Ammon's horn (tissue), 1 donor: ENCODE results near the gene IL16.

Experiments
- DNase-seq: peaks from one replicate; pipeline ENCODE4 v3.0.0-alpha.2; 2016; ENCODE audit warnings: low spot score

Gene IL16

DNA sequence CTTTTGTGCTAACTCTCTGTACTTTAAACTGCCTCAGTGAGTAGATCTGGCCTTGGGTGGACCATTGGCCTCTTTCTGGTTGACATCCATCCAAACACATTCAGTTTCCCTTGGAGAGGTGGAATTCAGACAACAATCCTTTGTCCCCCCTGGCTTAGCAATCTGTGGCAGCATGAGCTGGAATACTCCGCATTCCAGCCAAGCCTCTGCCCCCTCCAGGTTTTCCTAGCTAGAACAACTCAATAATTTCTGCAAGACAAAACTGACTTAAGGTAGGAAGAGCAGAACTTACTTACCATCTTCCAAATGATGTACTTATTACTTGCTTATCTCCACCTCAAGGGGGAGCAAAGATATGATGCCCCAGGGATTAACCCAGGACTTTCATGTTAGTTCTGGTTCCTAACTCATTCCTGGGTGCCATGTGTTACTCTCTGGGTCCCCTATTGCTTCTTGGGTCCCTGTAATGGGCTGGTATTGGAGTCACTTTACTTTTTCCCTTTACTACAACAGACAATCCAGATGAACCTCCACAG, 21.8 kb upstream of the IL16 start:
- DNase-seq: no peak

DNA sequence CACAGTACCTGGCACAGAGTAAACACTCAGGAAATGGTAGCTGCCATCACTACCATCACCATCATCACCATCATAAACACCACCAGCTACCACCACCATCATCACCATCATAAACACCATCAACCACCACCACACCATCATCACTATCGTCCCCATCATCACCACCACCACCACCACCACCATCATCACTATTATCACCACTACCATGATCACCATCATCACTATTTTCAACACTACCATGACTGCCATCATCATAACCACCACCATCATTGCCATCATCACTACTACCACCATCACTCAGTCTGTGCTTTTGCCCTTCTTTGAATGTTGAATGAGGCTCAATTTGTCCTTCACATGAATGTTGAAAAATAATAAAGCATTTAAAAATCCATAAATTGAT, 21.2 kb upstream of the IL16 start:
- DNase-seq: no peak

- no peak for DNase-seq
Measured at GRCh38 chr15:81176291-81176893, 20.3 kb upstream of the IL16 start.

GRCh38 chr15:81178365-81178764, 18.3 kb upstream of the IL16 start:
- DNase-seq: no peak

DNA sequence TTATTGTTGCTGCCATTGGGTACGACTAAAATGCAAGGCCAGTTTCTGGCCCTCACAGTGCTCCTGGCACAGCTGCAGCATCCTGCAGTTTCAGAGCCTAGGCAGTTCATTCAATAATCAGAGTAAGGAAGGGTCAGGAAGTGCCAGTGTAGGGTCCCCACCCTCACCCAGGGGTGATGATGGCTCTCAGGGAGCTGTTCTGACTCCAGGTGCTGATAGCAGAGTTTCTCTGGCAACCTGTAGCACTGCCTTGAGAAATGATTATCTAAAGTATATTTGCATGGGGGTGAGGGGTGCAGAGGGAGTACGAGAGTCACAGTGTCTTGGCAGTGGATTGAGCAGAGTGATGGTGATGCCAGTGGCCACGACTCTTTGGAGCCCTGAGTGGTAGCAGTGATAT, 15.5 kb upstream of the IL16 start:
- DNase-seq: no peak

DNA sequence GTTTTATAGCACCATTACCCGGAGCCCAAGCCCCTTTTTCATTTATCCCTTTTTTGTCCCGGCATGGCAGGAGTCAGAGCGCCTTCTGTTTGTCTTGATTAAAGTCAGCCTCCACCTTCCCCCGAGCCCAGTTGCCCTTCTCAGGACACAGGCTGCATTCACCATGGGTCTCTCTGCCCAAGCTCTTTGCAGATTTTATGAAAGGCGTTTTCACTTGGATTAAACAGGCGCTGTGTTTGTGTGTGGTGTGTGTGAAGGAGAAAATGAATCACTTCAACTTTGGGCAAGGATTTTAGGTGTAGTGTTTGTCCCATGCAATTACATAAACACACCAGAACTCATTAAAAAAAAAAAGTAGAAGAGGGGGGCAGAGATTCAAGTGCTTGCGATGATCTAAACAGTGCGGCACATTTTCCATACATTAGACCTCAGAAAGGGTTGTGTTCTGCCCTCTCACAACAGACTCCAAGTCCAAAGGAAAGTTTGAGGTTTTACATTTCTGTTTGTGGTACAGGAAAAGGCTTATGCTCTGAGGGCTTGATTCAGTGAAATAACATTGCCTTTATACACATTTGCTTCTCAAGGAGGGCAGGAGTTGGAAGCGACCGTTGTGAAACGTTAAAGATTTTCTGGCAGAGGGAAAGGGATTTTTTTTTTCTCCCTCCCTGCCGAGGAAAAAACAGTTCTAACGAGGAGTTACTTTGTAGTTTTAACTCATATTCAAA, 14.5 kb upstream of the IL16 start:
- peak; percentile 33 for DNase-seq

DNA sequence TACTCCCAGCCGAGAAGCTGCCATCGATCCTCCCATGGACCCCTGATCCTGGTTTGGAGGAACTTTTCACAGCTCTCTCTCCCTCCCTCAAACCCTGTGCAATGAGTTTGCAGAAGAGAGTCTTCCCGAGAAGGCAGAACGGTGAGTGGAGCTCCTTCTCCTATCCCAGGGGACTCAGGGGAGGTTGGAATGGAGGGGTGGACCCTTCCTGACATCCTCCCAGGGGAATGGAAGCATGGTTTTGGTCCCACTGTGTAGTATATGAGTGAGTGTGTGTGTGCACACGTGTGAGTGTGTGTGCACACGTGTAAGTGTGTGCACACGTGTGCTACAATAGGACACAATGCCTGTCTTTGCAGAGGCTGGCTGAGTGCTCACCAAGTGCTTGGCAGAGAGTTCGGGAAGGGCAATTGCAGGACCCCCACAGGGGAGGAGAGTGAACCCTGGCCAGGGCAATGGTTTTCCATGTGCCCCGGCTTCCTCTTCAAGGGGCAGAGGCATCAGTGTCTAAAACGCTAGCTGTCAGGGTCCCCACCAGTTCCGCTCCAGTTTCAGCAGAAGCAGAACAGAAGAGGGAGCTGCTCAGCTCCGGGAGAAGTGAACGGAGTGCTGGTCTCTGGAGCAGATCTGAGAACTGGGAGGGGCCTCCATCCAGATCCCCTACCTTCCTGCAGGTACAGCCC, 13.8 kb upstream of the IL16 start:
- DNase-seq: no peak

- no peak for DNase-seq
Measured at GRCh38 chr15:81183439-81183775, 13.3 kb upstream of the IL16 start.

DNA sequence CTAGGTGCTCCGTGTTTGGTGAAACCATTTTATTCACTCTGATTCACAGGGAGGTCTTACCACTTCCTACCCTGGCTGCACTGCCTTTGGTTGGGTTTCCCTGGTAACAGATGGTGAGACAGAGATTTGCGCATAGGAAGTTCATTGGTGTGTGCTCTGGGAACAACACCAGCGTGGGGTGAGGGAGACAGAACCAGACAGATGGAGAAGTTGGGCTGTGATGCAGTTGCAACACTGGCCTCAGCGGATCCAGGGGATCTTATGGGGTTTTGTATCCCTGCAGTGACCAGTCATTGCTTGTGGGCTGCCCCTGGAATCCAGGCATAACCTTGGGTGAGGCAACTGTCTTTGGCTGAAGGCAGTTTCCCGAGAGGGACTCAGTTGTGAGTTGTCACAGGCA, 12.5 kb upstream of the IL16 start:
- DNase-seq: peak; percentile 44

GRCh38 chr15:81185631-81186295, 10.9 kb upstream of the IL16 start:
- no peak for DNase-seq

- no peak for DNase-seq
Measured at GRCh38 chr15:81188354-81188753, 8.3 kb upstream of the IL16 start.

GRCh38 chr15:81189583-81190283, 6.9 kb upstream of the IL16 start:
- DNase-seq: no peak

DNA sequence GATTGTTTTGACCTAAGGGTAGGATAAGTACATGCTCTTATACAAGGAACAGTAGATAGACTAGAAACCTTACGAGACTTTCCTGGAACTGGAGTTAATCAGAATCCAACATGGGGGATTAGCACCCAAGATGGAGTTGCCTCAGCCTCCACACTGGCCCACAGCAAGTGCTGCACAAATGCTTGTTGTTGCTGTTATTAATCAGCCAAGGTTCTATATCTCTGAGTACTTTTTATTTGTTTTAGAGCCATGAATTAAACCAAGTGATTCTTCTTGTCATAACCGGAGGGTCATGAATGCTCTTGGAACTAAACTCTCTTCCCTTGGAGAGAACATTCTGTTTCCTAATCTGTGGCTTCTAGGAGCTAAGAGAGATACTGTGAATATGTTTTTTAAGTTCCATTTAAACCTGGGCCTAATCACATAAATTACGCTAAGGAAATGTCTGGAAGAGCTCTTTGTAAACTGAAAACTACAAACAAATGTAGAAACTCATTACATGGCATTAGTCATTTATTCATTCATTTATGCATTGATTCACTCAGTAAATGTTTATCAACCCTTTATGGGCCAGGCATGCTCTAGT, 5.7 kb upstream of the IL16 start:
- no peak for DNase-seq

DNA sequence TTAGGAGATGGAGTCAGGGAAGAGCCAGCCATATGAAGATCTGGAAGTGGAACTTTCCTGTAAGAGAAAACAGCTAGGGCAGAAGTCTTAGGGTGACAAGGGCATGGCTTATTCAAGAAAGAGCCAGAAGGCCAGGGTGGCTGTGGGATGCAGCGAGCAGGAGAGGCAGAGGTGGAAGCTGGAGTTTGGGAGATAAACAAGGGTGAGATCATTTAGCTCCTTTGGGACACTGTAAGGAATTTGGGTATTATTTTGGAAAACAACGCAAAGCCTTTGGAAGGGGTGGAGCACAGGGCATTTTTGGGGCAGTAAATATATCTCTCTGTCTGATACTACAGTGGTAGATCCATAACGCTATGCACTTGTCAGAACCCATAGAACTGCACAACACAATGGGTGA, 5.0 kb upstream of the IL16 start:
- no peak for DNase-seq

GRCh38 chr15:81194723-81195122, 2.0 kb upstream of the IL16 start:
- DNase-seq: no peak

DNA sequence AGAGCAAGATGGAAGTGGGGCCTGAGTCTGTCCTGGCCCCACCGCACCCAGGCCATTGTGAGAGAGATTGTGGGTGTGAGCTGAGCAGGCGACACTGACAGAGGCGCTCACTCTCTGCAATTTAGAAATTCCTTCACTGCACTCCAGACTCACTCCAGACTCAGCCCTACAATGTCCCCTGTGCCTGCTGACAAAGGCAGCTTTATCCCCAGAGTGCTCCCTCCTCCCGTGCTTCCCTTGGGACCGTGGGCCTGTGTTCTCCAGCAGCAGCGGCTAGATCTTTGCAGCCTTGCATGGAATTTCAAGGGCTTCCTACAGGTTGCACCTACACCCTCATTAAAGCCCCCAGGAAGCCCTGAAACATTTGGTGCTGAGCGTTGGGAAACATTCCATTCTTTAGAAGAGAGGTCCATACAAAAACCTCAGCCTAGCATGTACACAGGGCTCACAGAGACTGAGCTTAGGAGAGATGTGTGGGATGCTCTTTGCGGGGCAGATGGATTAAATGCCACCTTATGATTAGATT, 1.3 kb upstream of the IL16 start:
- peak; percentile 43 for DNase-seq

GRCh38 chr15:81197255-81197630, 564 bp downstream of the IL16 start:
- DNase-seq: no peak

- DNase-seq: no peak
Measured at GRCh38 chr15:81197688-81198281, 1.1 kb downstream of the IL16 start.

DNA sequence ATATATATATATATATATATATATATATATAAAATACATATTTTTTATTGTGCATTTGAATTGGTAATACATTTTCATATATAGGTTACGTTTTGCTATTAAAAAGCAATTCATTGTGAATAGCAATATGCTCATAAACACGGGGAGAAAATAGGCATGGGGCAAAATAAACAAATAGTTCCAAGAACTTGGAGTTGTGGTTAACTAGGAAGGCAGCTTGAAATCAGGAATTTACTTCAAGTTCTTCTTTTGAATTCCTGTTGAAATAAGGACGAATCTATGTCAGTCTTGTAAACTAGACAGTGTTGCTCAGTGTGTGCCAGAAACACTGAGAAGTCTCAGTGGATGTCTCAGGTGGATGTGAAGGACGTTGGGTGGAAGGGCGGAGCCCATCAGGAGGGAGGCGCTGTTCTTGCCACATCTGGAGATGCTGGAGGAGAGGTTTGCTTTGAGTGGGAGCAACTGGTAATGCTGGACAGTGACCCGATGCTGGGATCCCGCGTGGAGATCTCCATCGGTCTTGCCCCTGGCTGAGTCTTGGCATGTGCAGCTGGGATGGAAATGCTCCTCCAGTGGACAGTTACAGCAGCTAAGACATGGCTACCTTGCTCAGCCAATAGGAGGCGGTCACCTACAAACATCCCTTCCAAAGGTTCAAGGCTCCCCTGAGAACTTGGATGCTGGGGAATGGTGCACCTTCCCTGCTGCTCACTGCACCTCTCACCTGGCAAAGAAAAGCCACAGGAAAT, 2.5 kb downstream of the IL16 start:
- no peak for DNase-seq

DNA sequence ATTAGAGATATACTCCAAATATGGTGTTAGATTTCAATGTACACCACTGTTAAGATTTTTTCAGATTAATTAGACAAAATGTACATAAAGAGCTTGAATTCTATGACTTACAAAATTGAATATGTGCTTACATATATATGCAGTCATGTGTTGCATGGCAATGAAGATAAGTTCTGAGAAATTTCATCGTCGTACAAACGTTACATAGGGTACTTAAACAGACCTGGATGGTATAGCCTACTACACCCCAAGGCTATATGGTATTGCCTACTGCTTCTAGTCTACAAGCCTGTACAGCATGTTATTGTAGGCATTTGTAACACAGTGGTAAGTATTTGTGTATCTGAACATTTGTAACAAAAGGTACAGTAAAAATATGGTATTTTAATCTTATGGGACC, 9.3 kb downstream of the IL16 start:
- DNase-seq: no peak
